Nephron progenitor cell (in vitro differentiated cells): Measurements from ENCODE around the gene SMARCB1.

Experiments used
- DNase-seq: peaks from one replicate; pipeline ENCODE4 v3.0.0; 2021
- H3K27ac Mint-ChIP-seq: 2 replicates; pipeline ENCODE4 v1.8.0; 2021; ENCODE audit warnings: mild to moderate bottlenecking, moderate library complexity, mixed read lengths
- H3K27me3 Mint-ChIP-seq: 2 replicates; pipeline ENCODE4 v1.8.0; 2021; ENCODE audit warnings: mild to moderate bottlenecking, low read depth, mixed read lengths; ENCODE audit not compliant: poor library complexity
- H3K36me3 Mint-ChIP-seq: 2 replicates; pipeline ENCODE4 v1.8.0; 2021; ENCODE audit warnings: low read depth, mixed read lengths
- H3K4me1 Mint-ChIP-seq: 2 replicates; pipeline ENCODE4 v1.8.0; 2021; ENCODE audit warnings: mixed read lengths
- H3K4me3 Mint-ChIP-seq: 2 replicates; pipeline ENCODE4 v1.8.0; 2021; ENCODE audit warnings: mild to moderate bottlenecking, moderate library complexity, mixed read lengths
- H3K9me3 Mint-ChIP-seq: 2 replicates; pipeline ENCODE4 v1.8.0; 2021; ENCODE audit warnings: mild to moderate bottlenecking, moderate library complexity, mixed read lengths
- TF ChIP-seq, protein P1 (sequence below): fragments of 200-600 bp; sonication (generic); IDR thresholded peaks from 2 replicates; pipeline ENCODE4 v1.5.0; 2021; ENCODE audit warnings: antibody characterized with exemption

SMARCB1 gene

GRCh38 chr22:23751441-23751996, 35.2 kb upstream of the SMARCB1 start:
- DNase-seq = peak; percentile 41
- TF ChIP-seq, protein P1, sequence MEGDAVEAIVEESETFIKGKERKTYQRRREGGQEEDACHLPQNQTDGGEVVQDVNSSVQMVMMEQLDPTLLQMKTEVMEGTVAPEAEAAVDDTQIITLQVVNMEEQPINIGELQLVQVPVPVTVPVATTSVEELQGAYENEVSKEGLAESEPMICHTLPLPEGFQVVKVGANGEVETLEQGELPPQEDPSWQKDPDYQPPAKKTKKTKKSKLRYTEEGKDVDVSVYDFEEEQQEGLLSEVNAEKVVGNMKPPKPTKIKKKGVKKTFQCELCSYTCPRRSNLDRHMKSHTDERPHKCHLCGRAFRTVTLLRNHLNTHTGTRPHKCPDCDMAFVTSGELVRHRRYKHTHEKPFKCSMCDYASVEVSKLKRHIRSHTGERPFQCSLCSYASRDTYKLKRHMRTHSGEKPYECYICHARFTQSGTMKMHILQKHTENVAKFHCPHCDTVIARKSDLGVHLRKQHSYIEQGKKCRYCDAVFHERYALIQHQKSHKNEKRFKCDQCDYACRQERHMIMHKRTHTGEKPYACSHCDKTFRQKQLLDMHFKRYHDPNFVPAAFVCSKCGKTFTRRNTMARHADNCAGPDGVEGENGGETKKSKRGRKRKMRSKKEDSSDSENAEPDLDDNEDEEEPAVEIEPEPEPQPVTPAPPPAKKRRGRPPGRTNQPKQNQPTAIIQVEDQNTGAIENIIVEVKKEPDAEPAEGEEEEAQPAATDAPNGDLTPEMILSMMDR = no peak
- Mint-ChIP-seq H3K4me1 (peaks cover 41% of the 10 kb centered on the region), H3K36me3 (peaks cover 11% of the 10 kb centered on the region), H3K27me3 (peaks cover 6% of the 10 kb centered on the region), H3K4me3 (peak overlapping the region; percentile 81), H3K9me3 (no peaks in the 10 kb centered on the region), H3K27ac (no peak overlapping the region)

GRCh38 chr22:23752090-23752691, 34.6 kb upstream of the SMARCB1 start:
- peaks cover 10% of the 10 kb centered on the region for H3K27me3 Mint-ChIP-seq
- H3K36me3 Mint-ChIP-seq = peaks cover 6% of the 10 kb centered on the region
- no peaks in the 10 kb centered on the region for H3K9me3 Mint-ChIP-seq
- H3K4me1 Mint-ChIP-seq = peaks cover 41% of the 10 kb centered on the region
- no peak overlapping the region for H3K27ac Mint-ChIP-seq
- TF ChIP-seq, protein P1 = no peak
- peak overlapping the region; percentile 81 for H3K4me3 Mint-ChIP-seq
- DNase-seq = no peak

DNA sequence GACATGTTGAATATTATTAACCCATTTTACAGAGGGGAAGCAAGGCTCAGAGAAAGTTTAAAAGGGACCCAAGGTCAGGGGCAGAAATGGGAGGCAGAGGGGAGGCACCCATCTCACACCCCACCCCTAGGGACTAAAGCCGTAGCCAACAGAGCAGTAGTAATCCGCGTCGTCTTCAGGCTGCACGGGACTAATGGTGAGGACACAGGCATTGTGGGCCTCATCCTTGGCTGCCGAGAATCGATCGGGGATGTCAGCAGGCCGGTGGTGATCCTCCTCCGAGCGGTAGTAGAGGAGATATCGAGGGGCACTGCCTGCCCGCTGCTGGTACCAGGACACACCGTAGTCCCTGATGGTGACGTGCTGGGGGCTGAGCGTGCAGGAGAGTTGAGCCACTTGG, 34.0 kb upstream of the SMARCB1 start:
- Mint-ChIP-seq H3K4me1 (peaks cover 41% of the 10 kb centered on the region), H3K27me3 (peaks cover 10% of the 10 kb centered on the region), H3K36me3 (peaks cover 6% of the 10 kb centered on the region), H3K9me3 (no peaks in the 10 kb centered on the region), H3K27ac (no peak overlapping the region), H3K4me3 (peak overlapping the region; percentile 81)
- DNase-seq = no peak
- TF ChIP-seq, protein P1 = no peak

- Mint-ChIP-seq H3K4me3 (no peak overlapping the region), H3K27ac (no peak overlapping the region)
These were observed 33.4 kb upstream of the SMARCB1 start for GRCh38 chr22:23753385-23753784.

DNA sequence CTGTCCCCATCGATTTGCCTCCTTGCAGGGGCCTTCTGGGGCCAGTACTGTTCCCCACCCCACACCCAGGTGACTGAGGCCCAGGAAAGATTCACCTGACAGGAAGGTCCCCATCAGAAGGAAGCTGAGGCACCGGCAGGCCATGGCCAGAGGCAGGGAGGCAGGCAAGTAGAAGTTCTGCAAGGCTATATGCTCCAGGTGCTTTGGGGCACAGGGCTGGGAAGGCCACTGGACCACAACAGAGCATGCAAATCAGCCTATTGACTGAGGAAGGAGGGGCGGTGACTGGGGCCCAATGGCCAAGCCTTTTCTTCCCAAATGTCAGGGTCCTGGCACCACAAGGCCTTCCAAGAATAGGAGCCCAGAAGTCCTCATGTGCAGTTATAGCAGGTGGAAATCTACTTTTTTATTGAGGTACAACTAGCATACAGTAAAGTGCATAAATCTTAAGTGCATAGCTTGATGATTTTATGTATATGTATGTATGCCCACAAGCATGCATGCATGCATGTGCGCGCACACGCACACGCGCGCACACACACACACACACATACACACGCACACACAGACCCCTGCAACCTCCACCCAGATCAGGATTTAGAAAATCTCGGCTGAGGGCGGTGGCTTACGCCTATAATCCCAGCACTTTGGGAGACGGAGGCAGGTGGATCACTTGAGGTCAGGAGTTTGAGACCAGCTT, 32.4 kb upstream of the SMARCB1 start, which contains the start of gene VPREB3:
TSS of gene VPREB3 (minus strand) at position 206 of the 700 bp plus-strand sequence. CDS start at position 144, 62 bp downstream.
- Mint-ChIP-seq H3K36me3 (peaks cover 6% of the 10 kb centered on the region), H3K4me1 (peaks cover 41% of the 10 kb centered on the region), H3K4me3 (no peak within 1 kb of the TSS), H3K27me3 (peaks cover 13% of the 10 kb centered on the region), H3K27ac (no peak within 1 kb of the TSS), H3K9me3 (no peaks in the 10 kb centered on the region)
- TF ChIP-seq, protein P1 = no peak
- DNase-seq = no peak

More at GRCh38 chr22:23753385-23753784, 33.4 kb upstream of the SMARCB1 start:
- H3K9me3 Mint-ChIP-seq = no peaks in the 10 kb centered on the region
- TF ChIP-seq, protein P1 = no peak
- DNase-seq = no peak
- H3K36me3 Mint-ChIP-seq = peaks cover 6% of the 10 kb centered on the region
- H3K27me3 Mint-ChIP-seq = peaks cover 10% of the 10 kb centered on the region
- H3K4me1 Mint-ChIP-seq = peaks cover 41% of the 10 kb centered on the region
